ENCODE results near the gene CCP110. TPM values are rescaled to one million over a fixed set of nuclear protein-coding genes. Genes with fewer than 3 reads are reported as not detected.

Gene CCP110
- total and polyA plus RNA-seq, 2 of the 13 experiments (the other 11 are each of a cell fraction or from before 2014, with no cell fraction given) = 10.0 to 11.1 TPM

DNA sequence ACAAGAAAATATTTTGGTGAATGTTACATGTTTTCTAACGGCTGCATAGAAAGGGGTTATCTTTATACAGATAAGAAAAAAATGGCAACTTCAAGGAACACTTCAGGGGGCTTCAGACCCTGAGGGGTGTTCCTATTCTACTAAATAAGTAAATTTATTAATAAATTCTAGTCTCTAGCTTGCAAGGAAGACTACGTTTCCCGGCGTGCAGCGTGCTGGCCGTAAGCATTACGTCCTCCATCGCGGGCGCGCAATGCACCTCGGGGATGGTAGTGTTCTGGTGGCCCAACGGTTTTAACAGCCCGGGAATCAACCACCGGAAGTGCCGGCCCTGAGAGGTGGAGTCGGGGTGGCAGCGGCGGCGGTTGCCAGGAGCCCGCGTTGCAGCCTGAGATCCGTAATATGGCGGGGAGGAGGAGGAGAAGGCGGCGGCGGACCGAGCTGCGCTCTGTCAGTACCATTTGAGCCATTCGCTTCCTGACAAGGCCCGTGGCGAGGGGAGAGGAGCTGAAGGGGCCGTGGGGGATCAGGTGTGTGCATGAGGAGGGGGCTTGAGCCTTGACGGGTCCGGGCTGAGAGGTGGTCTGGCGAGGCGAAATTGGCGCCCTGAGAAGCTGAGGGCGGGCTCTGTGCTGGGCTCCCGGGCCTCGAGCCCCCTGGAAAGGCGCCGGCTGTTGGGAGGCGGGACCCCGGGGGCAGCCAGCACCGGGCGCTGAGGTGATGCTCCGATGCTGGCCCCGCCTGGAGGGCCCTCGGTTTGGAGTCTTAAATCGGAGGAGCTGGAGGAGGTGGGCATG, at the start of gene CCP110 (continued):
- TF ChIP-seq, protein P1, sequence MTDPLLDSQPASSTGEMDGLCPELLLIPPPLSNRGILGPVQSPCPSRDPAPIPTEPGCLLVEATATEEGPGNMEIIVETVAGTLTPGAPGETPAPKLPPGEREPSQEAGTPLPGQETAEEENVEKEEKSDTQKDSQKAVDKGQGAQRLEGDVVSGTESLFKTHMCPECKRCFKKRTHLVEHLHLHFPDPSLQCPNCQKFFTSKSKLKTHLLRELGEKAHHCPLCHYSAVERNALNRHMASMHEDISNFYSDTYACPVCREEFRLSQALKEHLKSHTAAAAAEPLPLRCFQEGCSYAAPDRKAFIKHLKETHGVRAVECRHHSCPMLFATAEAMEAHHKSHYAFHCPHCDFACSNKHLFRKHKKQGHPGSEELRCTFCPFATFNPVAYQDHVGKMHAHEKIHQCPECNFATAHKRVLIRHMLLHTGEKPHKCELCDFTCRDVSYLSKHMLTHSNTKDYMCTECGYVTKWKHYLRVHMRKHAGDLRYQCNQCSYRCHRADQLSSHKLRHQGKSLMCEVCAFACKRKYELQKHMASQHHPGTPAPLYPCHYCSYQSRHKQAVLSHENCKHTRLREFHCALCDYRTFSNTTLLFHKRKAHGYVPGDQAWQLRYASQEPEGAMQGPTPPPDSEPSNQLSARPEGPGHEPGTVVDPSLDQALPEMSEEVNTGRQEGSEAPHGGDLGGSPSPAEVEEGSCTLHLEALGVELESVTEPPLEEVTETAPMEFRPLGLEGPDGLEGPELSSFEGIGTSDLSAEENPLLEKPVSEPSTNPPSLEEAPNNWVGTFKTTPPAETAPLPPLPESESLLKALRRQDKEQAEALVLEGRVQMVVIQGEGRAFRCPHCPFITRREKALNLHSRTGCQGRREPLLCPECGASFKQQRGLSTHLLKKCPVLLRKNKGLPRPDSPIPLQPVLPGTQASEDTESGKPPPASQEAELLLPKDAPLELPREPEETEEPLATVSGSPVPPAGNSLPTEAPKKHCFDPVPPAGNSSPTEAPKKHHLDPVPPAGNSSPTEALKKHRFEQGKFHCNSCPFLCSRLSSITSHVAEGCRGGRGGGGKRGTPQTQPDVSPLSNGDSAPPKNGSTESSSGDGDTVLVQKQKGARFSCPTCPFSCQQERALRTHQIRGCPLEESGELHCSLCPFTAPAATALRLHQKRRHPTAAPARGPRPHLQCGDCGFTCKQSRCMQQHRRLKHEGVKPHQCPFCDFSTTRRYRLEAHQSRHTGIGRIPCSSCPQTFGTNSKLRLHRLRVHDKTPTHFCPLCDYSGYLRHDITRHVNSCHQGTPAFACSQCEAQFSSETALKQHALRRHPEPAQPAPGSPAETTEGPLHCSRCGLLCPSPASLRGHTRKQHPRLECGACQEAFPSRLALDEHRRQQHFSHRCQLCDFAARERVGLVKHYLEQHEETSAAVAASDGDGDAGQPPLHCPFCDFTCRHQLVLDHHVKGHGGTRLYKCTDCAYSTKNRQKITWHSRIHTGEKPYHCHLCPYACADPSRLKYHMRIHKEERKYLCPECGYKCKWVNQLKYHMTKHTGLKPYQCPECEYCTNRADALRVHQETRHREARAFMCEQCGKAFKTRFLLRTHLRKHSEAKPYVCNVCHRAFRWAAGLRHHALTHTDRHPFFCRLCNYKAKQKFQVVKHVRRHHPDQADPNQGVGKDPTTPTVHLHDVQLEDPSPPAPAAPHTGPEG (CRISPR knock-in tag; IDR thresholded peaks at IDR 0.05) = no peak
- TF ChIP-seq POLR2G (IDR thresholded peaks at IDR 0.05; ENCODE audit: low read depth, low read length) (peak; percentile 83), TP53 (CRISPR knock-in tag; conservative IDR thresholded peaks at IDR 0.05) (no peak), RARG (CRISPR knock-in tag; IDR thresholded peaks at IDR 0.05; ENCODE audit: low read depth) (0 out of 2 replicates have a peak, but pooled peaks have one; percentile 83), ZFP36L1 (CRISPR knock-in tag; IDR thresholded peaks at IDR 0.05) (0 out of 2 replicates have a peak, but pooled peaks have one; percentile 36), KLF11 (CRISPR knock-in tag; IDR thresholded peaks at IDR 0.05) (no peak), ATM (IDR thresholded peaks at IDR 0.05; ENCODE audit: borderline replicate concordance) (no peak)
- TF ChIP-seq, protein P2, sequence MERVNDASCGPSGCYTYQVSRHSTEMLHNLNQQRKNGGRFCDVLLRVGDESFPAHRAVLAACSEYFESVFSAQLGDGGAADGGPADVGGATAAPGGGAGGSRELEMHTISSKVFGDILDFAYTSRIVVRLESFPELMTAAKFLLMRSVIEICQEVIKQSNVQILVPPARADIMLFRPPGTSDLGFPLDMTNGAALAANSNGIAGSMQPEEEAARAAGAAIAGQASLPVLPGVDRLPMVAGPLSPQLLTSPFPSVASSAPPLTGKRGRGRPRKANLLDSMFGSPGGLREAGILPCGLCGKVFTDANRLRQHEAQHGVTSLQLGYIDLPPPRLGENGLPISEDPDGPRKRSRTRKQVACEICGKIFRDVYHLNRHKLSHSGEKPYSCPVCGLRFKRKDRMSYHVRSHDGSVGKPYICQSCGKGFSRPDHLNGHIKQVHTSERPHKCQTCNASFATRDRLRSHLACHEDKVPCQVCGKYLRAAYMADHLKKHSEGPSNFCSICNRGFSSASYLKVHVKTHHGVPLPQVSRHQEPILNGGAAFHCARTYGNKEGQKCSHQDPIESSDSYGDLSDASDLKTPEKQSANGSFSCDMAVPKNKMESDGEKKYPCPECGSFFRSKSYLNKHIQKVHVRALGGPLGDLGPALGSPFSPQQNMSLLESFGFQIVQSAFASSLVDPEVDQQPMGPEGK (CRISPR knock-in tag; IDR thresholded peaks at IDR 0.05) = peak; percentile 34
- TF ChIP-seq, protein P3, sequence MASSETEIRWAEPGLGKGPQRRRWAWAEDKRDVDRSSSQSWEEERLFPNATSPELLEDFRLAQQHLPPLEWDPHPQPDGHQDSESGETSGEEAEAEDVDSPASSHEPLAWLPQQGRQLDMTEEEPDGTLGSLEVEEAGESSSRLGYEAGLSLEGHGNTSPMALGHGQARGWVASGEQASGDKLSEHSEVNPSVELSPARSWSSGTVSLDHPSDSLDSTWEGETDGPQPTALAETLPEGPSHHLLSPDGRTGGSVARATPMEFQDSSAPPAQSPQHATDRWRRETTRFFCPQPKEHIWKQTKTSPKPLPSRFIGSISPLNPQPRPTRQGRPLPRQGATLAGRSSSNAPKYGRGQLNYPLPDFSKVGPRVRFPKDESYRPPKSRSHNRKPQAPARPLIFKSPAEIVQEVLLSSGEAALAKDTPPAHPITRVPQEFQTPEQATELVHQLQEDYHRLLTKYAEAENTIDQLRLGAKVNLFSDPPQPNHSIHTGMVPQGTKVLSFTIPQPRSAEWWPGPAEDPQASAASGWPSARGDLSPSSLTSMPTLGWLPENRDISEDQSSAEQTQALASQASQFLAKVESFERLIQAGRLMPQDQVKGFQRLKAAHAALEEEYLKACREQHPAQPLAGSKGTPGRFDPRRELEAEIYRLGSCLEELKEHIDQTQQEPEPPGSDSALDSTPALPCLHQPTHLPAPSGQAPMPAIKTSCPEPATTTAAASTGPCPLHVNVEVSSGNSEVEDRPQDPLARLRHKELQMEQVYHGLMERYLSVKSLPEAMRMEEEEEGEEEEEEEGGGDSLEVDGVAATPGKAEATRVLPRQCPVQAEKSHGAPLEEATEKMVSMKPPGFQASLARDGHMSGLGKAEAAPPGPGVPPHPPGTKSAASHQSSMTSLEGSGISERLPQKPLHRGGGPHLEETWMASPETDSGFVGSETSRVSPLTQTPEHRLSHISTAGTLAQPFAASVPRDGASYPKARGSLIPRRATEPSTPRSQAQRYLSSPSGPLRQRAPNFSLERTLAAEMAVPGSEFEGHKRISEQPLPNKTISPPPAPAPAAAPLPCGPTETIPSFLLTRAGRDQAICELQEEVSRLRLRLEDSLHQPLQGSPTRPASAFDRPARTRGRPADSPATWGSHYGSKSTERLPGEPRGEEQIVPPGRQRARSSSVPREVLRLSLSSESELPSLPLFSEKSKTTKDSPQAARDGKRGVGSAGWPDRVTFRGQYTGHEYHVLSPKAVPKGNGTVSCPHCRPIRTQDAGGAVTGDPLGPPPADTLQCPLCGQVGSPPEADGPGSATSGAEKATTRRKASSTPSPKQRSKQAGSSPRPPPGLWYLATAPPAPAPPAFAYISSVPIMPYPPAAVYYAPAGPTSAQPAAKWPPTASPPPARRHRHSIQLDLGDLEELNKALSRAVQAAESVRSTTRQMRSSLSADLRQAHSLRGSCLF (CRISPR knock-in tag; IDR thresholded peaks at IDR 0.05; ENCODE audit: borderline replicate concordance) = no peak
- TF ChIP-seq, protein P4, sequence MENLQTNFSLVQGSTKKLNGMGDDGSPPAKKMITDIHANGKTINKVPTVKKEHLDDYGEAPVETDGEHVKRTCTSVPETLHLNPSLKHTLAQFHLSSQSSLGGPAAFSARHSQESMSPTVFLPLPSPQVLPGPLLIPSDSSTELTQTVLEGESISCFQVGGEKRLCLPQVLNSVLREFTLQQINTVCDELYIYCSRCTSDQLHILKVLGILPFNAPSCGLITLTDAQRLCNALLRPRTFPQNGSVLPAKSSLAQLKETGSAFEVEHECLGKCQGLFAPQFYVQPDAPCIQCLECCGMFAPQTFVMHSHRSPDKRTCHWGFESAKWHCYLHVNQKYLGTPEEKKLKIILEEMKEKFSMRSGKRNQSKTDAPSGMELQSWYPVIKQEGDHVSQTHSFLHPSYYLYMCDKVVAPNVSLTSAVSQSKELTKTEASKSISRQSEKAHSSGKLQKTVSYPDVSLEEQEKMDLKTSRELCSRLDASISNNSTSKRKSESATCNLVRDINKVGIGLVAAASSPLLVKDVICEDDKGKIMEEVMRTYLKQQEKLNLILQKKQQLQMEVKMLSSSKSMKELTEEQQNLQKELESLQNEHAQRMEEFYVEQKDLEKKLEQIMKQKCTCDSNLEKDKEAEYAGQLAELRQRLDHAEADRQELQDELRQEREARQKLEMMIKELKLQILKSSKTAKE (CRISPR knock-in tag; IDR thresholded peaks at IDR 0.05; ENCODE audit: borderline replicate concordance) = no peak
- TF ChIP-seq, protein P5, sequence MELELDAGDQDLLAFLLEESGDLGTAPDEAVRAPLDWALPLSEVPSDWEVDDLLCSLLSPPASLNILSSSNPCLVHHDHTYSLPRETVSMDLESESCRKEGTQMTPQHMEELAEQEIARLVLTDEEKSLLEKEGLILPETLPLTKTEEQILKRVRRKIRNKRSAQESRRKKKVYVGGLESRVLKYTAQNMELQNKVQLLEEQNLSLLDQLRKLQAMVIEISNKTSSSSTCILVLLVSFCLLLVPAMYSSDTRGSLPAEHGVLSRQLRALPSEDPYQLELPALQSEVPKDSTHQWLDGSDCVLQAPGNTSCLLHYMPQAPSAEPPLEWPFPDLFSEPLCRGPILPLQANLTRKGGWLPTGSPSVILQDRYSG (CRISPR knock-in tag; IDR thresholded peaks at IDR 0.05) = no peak
